CD14-positive monocyte (primary cell): ENCODE data around the gene POLR3A. TPM values are rescaled to one million over a fixed set of nuclear protein-coding genes. Genes with fewer than 3 reads are reported as not detected.
A peak's percentile ranks its signal among the peaks of the same experiment; 100 is the strongest.

Source experiments
- DNase-seq, 3 donors: peaks; one replicate each; pipeline ENCODE4 v3.0.0-alpha.2; 2011 to 2022
- H2AFZ ChIP-seq: 2 replicates; pipeline ENCODE4 v1.6.0; 2012; ENCODE audit warnings: mild to moderate bottlenecking, low read depth, low read length, inconsistent platforms; ENCODE audit not compliant: insufficient read depth, poor library complexity, severe bottlenecking
- H3K27ac ChIP-seq, 2 donors: 1 replicate in 1 of 2; 2 replicates in 1 of 2; pipeline ENCODE4 v1.5.1; 2012 to 2013; ENCODE audit warnings: low read length in 2 of 2, control low read depth in 1 of 2, inconsistent platforms in 1 of 2, low read depth in 1 of 2, mild to moderate bottlenecking in 1 of 2
- H3K27me3 ChIP-seq, 2 donors: one replicate each; pipeline versions ENCODE4 v1.6.0 to v1.6.1; 2011 to 2013; ENCODE audit warnings: low read length in 2 of 2; ENCODE audit not compliant: control insufficient read depth in 2 of 2, insufficient read depth in 2 of 2
- H3K36me3 ChIP-seq, 2 donors: replicated peaks in 1 of 2; 1 replicate in 1 of 2; 2 replicates in 1 of 2; pipeline versions ENCODE4 v1.5.1 to v1.6.1; 2012 to 2013; ENCODE audit warnings: low read length in 2 of 2, control low read depth in 1 of 2, inconsistent platforms in 1 of 2, mild to moderate bottlenecking in 1 of 2; ENCODE audit not compliant: insufficient read depth in 2 of 2, control insufficient read depth in 1 of 2
- H3K4me1 ChIP-seq, 2 donors: 1 replicate in 1 of 2; 2 replicates in 1 of 2; pipeline versions ENCODE4 v1.5.1 to v1.6.1; 2012 to 2013; ENCODE audit warnings: low read length in 2 of 2, control low read depth in 1 of 2, inconsistent platforms in 1 of 2, mild to moderate bottlenecking in 1 of 2, moderate library complexity in 1 of 2; ENCODE audit not compliant: insufficient read depth in 2 of 2, control insufficient read depth in 1 of 2
- H3K4me2 ChIP-seq: replicated peaks from 2 replicates; pipeline ENCODE3; 2012; ENCODE audit warnings: low read length, moderate library complexity, mild to moderate bottlenecking; ENCODE audit not compliant: poor library complexity, severe bottlenecking; ENCODE audit errors: extremely low read depth
- H3K4me3 ChIP-seq, 3 experiments: fragments of 200-600 bp in 1 of 3; sonication (generic) in 1 of 3; replicated peaks in 1 of 3; 1 replicate in 2 of 3; 2 replicates in 1 of 3; pipeline ENCODE4 v1.5.1; 2011 to 2013; ENCODE audit warnings: low read length in 3 of 3, mild to moderate bottlenecking in 3 of 3, control low read depth in 2 of 3, low read depth in 2 of 3, inconsistent platforms in 1 of 3, moderate library complexity in 1 of 3
- H3K79me2 ChIP-seq: 2 replicates; pipeline ENCODE4 v1.6.0; 2012; ENCODE audit warnings: mild to moderate bottlenecking, control low read depth, inconsistent platforms, low read length, moderate library complexity; ENCODE audit not compliant: insufficient read depth
- H3K9ac ChIP-seq: 2 replicates; pipeline ENCODE4 v1.6.0; 2017; ENCODE audit warnings: low read length, mild to moderate bottlenecking; ENCODE audit not compliant: insufficient read depth, poor library complexity, severe bottlenecking
- H3K9me3 ChIP-seq, 2 donors: replicated peaks in 1 of 2; 1 replicate in 1 of 2; 2 replicates in 1 of 2; pipeline versions ENCODE4 v1.5.1 to v1.6.1; 2012 to 2013; ENCODE audit warnings: low read length in 2 of 2, control low read depth in 1 of 2; ENCODE audit not compliant: control insufficient read depth in 1 of 2, insufficient read depth in 1 of 2
- H4K20me1 ChIP-seq: 2 replicates; pipeline ENCODE4 v1.6.0; 2012; ENCODE audit warnings: mild to moderate bottlenecking, low read length, control low read depth, moderate library complexity; ENCODE audit not compliant: insufficient read depth
- H3K27ac Mint-ChIP-seq, 7 donors: one replicate each; pipeline ENCODE4 v1.8.0; 2020; ENCODE audit warnings: mild to moderate bottlenecking in 7 of 7, mixed read lengths in 7 of 7, moderate library complexity in 6 of 7, inconsistent platforms in 2 of 7
- H3K27me3 Mint-ChIP-seq, 3 donors: one replicate each; pipeline ENCODE4 v1.8.0; 2021 to 2022; ENCODE audit warnings: low read depth in 3 of 3, mild to moderate bottlenecking in 3 of 3, mixed read lengths in 3 of 3, moderate library complexity in 3 of 3, inconsistent platforms in 1 of 3
- H3K36me3 Mint-ChIP-seq, 2 donors: one replicate each; pipeline ENCODE4 v1.8.0; 2020; ENCODE audit warnings: mixed read lengths in 2 of 2, inconsistent platforms in 1 of 2, mild to moderate bottlenecking in 1 of 2
- H3K4me1 Mint-ChIP-seq: one replicate; pipeline ENCODE4 v1.8.0; 2020; ENCODE audit warnings: mild to moderate bottlenecking, mixed read lengths
- H3K4me3 Mint-ChIP-seq, 2 donors: one replicate each; pipeline ENCODE4 v1.8.0; 2020; ENCODE audit warnings: mild to moderate bottlenecking in 2 of 2, mixed read lengths in 2 of 2, moderate library complexity in 1 of 2
- H3K9me3 Mint-ChIP-seq, 7 donors: one replicate each; pipeline ENCODE4 v1.8.0; 2020 to 2022; ENCODE audit warnings: mixed read lengths in 7 of 7, mild to moderate bottlenecking in 6 of 7, moderate library complexity in 6 of 7, inconsistent platforms in 2 of 7
- CTCF ChIP-seq: fragments of 200-600 bp; IDR thresholded peaks from one replicate; pipeline ENCODE4 v1.8.0; 2022; ENCODE audit warnings: antibody characterized with exemption, mild to moderate bottlenecking
- WGBS: methylation state at CpG from one replicate; pipeline ENCODE4 v1.1.5; 2013; ENCODE audit warnings: missing lambda C conversion rate; ENCODE audit not compliant: insufficient coverage; 5-methylcytosine and 5-hydroxymethylcytosine counted together
- intact Hi-C, 2 donors: fragments of 100-400 bp; cut with micrococcal nuclease; formaldehyde crosslinking; loops; one replicate each; pipeline versions ENCODE4 v1.15.0 to v1.15.1; 2023
- polyA plus RNA-seq, 3 donors: library from polyadenylated mRNA; depleted of rRNA in 1 of 3; unstranded in 2 of 3; stranded (reverse) in 1 of 3; fragments of 300-500 nt in 2 of 3; fragments of >200 nt in 1 of 3; fragmentation: Illumina TruSeq in 2 of 3; gene quantifications; 1 replicate in 2 of 3; 2 replicates in 1 of 3; pipeline ENCODE4 v1.2.3, GENCODE V29; 2012 to 2021

The POLR3A gene
- polyA plus RNA-seq, 3 donors, result 2.7 to 5.2 (median 4.7) TPM

GRCh38 chr10:78044699-78045098 lies 15.4 kb upstream of the POLR3A start:
- Mint-ChIP-seq H3K9me3 (peaks cover 0 to 2% (median 0%) of the 10 kb centered on the region in 7 donors), H3K27ac (no peak overlapping the region), H3K36me3 (peaks cover 32% of the 10 kb centered on the region in 2 donors), H3K27me3 (peaks cover 0 to 2% (median 1%) of the 10 kb centered on the region in 3 donors), H3K4me1 (peaks cover 15% of the 10 kb centered on the region), H3K4me3 (no peak overlapping the region)
- intact Hi-C loops, result loop anchor here (5.0 to 10.0 kb wide), 4 partner anchors 268 to 1153 kb away; no protein-coding TSS in a partner anchor
- no peak overlapping the region for H3K4me3 ChIP-seq
- H3K27ac ChIP-seq, result no peak overlapping the region
- no peaks in the 10 kb centered on the region for H3K27me3 ChIP-seq
- peaks cover 31 to 38% of the 10 kb centered on the region in 2 donors for H3K36me3 ChIP-seq
- no peak overlapping the region for H2AFZ ChIP-seq
- WGBS, result 73% methylated on average over 8 of the region's 10 CpGs
- peaks cover 41% of the 10 kb centered on the region for H4K20me1 ChIP-seq
- peaks cover 0 to 5% of the 10 kb centered on the region in 2 donors for H3K4me1 ChIP-seq
- TF ChIP-seq CTCF, result no peak
- H3K9me3 ChIP-seq, result no peaks in the 10 kb centered on the region
- no peak for DNase-seq
- H3K9ac ChIP-seq, result no peak overlapping the region
- H3K79me2 ChIP-seq, result peaks cover 11% of the 10 kb centered on the region
- H3K4me2 ChIP-seq, result no peak overlapping the region

DNA sequence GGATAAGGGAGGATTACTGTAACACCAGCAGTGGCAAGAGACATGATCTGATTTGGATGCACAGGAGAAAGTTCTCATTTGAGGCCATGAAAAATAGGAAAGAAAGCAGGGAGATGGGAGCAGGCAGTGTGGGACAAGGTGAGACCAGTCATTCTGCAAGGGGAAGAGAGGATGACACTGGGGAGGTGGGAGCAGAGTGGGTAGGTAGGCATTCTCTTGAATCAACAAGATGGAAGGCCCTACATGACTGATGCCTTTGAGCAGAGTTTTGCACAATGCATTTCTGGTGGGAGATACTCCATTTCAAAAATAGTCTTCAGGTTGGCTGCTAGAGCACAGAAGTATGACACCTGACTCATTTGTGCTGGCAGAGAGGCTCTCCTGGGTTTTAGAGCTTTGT lies 14.9 kb upstream of the POLR3A start:
- no peak overlapping the region for H3K4me3 Mint-ChIP-seq
- intact Hi-C loops, result loop anchor here in 1 of 2 donors (10.0 kb wide), 1 partner anchor 701 kb away; no protein-coding TSS in a partner anchor
- H3K4me2 ChIP-seq, result no peak overlapping the region

More for the DNA sequence above, 14.9 kb upstream of the POLR3A start:
- Histone ChIP-seq H3K36me3 (peaks cover 36 to 43% of the 10 kb centered on the region in 2 donors), H3K9ac (no peak overlapping the region), H2AFZ (no peak overlapping the region), H3K9me3 (no peaks in the 10 kb centered on the region), H3K4me3 (no peak overlapping the region), H3K27me3 (no peaks in the 10 kb centered on the region), H4K20me1 (peaks cover 46% of the 10 kb centered on the region), H3K79me2 (peaks cover 17% of the 10 kb centered on the region), H3K27ac (no peak overlapping the region), H3K4me1 (peaks cover 0 to 4% of the 10 kb centered on the region in 2 donors)
- Mint-ChIP-seq H3K27me3 (peaks cover 0 to 2% (median 1%) of the 10 kb centered on the region in 3 donors), H3K4me1 (peaks cover 12% of the 10 kb centered on the region), H3K27ac (peak overlapping the region in 1 of 7 donors; percentile 22), H3K36me3 (peaks cover 37% of the 10 kb centered on the region in 2 donors), H3K9me3 (peaks cover 0 to 2% (median 0%) of the 10 kb centered on the region in 7 donors)
- DNase-seq, result no peak
- TF ChIP-seq CTCF, result no peak
